Fibroblast of gingiva (primary cell): ENCODE measurements around the gene HRC.
"Not testable (repeated sequence)": the region's sequence is repeated elsewhere in the genome, so short reads cannot be mapped to it uniquely, and the experiment has no call there.

Experiments used
- DNase-seq: peaks from one replicate; pipeline ENCODE4 v3.0.0-alpha.2; 2011; ENCODE audit warnings: low read depth

HRC gene, protein sequence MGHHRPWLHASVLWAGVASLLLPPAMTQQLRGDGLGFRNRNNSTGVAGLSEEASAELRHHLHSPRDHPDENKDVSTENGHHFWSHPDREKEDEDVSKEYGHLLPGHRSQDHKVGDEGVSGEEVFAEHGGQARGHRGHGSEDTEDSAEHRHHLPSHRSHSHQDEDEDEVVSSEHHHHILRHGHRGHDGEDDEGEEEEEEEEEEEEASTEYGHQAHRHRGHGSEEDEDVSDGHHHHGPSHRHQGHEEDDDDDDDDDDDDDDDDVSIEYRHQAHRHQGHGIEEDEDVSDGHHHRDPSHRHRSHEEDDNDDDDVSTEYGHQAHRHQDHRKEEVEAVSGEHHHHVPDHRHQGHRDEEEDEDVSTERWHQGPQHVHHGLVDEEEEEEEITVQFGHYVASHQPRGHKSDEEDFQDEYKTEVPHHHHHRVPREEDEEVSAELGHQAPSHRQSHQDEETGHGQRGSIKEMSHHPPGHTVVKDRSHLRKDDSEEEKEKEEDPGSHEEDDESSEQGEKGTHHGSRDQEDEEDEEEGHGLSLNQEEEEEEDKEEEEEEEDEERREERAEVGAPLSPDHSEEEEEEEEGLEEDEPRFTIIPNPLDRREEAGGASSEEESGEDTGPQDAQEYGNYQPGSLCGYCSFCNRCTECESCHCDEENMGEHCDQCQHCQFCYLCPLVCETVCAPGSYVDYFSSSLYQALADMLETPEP

DNA sequence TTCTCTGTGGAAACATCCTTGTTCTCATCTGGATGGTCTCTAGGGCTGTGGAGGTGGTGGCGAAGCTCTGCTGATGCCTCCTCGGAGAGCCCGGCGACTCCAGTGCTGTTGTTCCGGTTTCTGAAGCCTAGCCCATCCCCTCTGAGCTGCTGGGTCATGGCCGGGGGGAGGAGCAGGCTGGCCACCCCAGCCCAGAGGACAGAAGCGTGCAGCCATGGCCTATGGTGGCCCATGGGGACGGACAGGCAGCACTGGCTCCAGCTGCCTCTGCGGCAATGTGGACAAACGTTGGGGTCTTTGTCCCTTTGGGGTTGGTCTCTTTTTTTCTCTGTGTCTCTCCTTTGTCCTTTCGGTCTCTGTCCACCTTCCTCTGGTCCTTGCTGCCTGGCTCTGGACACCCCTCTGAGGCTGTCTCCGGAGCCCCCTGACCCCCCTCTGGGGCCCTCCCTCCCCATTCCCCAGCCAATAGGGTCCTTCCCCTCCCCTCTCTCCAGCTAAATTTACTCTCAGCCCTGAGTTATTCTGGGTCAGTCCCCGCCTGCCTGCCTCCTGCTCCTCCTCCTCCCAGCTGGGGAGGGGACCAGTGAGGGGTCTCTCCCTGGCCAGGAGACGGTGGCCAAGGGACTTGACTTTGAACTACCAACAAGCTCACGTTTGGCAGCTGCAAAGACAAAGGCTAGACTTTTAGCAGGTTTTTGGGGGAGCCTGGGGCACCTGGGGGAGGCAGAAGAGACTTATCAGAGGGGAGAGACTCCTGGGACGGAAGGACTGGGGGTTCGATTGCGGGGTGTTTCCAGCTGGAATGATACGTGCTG is at the start of gene HRC:
TSS of gene HRC (minus strand) at position 392 of the 815 bp plus-strand sequence. CDS start at position 233, 159 bp downstream.
- DNase-seq = no peak

DNA sequence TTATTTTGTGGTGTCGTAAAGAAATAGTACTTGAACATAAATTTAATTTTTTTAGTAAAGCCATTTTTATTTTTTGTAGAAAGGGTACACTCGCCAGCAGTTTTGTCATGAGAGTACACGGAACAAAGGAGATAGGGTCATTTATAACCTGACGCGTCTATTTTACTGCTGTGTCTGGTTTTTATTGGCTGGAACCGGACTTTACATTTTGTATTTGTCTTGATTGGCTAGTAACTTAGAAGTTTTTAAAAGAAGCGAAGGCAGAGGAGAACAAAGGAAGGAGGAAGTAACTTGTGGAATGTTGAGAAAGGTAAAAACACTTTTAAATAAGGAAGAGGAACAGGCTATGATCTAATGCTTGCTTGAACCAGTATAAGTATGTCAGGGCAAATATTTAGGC is 45.8 kb upstream of the HRC start:
- DNase-seq = no peak

DNA sequence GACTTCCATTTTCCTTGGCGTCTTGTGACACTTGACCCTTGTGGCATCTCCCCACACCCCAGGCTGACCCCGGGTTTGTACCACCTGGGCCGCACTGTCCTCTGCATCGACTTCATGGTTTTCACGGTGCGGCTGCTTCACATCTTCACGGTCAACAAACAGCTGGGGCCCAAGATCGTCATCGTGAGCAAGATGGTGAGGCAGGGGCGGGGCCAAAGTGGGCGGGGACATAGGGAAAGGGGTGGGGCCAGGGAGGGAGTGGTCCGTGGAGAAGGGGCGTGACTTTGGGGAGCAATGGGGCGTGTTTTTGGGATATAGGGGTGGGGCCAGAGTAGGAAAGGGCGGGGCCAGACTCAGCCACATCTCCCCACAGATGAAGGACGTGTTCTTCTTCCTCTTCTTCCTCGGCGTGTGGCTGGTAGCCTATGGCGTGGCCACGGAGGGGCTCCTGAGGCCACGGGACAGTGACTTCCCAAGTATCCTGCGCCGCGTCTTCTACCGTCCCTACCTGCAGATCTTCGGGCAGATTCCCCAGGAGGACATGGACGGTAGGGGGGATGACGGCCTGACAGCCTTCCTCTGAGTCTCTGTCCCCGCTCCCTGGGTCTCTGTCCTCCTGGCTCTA is 45.2 kb upstream of the HRC start:
- no peak for DNase-seq

DNA sequence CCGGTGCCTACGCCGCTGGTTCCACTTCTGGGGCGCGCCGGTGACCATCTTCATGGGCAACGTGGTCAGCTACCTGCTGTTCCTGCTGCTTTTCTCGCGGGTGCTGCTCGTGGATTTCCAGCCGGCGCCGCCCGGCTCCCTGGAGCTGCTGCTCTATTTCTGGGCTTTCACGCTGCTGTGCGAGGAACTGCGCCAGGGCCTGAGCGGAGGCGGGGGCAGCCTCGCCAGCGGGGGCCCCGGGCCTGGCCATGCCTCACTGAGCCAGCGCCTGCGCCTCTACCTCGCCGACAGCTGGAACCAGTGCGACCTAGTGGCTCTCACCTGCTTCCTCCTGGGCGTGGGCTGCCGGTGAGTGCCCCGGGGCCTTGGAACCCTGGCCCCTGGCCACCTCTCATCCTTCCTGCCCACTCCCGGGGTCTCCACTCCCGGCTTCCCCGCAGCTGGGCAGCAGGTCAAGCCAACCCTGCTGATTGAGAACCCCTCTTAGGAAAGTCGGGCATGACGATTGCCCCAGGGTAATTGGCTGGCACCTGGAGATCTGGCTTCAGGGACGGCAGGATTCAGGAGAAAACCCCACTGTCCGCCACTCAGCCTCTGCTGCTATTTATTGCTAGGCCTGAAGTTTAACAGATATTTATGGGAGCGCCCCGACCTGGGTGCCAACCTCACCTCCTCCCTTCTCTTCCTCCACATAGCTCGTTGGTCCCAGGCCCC is 41.5 kb upstream of the HRC start:
- no peak for DNase-seq

DNA sequence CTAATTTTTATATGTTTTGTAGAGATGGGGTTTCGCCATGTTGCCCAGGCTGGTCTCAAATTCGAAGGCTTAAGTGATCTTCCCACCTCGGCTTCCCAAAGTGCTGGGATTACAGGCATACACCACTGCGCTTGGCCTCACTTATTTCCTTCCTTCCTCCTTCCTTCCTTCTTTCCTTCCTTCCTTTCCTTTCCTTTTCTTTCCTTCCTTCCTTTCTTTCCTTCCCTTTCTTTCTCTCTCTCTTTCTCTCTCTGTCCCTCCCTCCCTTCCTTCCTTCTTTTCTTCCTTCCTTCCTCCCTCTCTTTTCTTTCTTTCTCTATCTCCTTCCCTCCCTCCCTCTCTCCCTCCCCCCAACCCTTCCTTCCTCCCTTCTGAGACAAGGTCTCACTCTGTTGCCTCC is 39.2 kb upstream of the HRC start:
- no peak for DNase-seq

DNA sequence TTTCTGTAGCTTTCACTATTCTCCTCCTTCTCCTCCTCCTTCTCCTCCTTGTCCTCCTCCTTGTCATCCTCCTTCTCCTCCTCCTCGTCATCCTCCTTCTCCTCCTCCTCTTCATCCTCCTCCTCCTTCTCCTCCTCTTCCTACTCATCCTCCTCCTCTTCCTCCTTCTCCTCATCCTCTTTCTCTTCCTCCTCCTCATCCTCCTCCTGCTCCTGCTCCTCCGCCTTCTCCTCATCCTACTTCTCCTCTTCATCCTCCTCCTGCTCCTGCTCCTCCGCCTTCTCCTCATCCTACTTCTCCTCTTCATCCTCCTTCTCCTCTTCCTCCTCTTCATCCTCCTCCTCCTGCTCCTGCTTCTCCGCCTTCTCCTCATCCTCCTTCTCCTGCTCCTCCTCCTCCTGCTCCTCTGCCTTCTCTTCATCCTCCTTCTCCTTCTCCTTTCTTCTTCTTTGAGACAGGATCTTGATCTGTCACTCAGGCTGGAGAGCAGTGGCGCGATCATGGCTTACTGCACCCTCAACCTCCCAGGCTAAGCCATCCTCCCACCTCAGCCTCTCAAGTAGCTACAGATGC is 38.7 kb upstream of the HRC start:
- DNase-seq = no peak

DNA sequence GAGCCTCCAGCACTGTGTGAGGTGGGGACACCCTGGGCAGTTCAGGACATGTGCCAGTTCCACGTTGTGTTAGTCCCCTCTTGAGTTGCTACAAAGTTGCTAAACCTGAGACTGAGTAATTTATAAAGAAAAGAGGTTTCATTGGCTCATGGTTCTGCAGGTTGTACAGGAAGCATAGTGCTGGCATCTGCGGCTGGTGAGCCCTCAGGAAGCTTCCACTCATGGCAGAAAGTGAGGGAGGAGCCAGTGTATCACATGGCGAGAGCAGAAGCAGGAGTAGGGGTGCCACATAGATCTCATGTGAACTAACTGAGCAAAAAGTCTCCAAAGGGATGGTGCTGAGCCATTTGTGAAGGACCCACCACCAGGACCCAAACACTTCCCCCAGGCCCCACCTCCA is 35.6 kb upstream of the HRC start:
- DNase-seq = no peak

DNA sequence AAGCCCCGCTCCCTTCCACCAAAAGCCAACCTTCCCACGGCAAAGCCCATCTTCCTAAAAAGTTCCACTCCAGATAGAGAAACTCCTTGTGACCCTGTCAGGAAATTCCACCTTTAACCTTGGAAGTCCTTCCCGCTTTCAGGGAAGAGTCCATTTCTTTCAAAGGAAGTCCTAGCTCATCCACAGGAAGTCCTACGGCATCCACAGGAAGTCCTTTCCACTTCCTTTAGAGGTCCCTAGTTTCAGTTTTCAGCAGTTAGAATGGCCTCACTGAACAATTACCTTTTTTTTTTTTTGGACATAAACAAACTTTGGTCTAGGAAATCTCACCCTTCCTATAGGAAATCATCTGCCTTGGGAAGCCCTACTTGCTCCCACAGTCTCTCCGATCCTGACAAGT is 34.1 kb upstream of the HRC start:
- DNase-seq = no peak

DNA sequence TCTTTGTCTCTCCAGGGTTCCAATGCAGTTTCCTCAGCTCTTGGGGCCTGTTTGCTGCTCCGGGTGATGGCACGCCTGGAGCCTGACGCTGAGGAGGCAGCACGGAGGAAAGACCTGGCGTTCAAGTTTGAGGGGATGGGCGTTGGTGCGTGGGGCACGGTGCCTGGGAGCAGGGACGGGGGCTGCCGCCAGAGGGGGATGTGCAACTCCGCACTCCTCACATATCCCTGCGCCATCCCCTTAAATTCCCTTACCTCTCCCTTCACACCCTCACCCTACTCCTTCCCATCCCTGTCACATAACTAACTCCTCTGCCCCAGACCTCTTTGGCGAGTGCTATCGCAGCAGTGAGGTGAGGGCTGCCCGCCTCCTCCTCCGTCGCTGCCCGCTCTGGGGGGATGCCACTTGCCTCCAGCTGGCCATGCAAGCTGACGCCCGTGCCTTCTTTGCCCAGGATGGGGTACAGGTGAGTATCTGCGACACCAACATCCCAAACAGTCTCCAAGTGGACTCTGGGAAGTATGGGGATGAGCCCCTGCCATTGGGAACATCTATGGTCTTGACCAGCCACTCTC is 33.5 kb upstream of the HRC start:
- DNase-seq = no peak

DNA sequence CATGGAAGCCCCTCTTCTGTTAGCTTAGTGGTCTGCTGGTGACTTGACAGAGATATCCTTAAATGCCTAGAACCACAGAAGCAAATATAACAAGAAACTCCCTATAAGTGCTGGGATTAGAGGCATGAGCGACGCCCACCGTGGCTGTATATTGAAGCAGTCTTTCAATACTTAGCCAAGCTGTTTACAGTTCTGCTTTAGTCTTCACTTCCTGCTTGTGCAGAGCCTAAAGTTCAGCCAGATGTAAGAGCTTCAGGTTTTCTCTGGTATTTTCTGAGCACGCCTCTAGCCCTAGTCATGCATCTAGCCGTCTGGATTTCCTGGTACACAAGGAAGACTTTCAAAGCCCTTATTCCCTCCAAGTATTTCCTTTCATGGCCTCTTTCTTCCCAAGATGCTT is 30.9 kb upstream of the HRC start:
- no peak for DNase-seq

DNA sequence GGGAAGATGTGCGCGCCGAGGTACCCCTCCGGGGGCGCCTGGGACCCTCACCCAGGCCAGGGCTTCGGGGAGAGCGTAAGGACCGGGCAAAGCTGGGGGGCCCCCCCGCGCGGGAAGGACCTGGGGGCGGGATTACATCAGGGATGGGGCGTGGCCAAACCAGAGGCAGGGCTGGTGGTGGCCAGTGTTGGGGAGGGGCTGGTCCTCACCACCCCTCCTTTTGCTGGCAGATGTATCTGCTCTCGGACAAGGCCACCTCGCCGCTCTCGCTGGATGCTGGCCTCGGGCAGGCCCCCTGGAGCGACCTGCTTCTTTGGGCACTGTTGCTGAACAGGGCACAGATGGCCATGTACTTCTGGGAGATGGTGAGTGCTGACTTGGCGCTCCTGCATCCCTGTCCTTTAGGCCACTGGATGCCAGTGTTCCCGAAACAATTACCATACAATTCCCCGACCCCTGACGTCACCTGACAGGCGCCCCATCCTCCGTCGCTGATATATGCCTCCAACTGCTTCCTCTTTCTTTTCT is 27.7 kb upstream of the HRC start:
- no peak for DNase-seq

DNA sequence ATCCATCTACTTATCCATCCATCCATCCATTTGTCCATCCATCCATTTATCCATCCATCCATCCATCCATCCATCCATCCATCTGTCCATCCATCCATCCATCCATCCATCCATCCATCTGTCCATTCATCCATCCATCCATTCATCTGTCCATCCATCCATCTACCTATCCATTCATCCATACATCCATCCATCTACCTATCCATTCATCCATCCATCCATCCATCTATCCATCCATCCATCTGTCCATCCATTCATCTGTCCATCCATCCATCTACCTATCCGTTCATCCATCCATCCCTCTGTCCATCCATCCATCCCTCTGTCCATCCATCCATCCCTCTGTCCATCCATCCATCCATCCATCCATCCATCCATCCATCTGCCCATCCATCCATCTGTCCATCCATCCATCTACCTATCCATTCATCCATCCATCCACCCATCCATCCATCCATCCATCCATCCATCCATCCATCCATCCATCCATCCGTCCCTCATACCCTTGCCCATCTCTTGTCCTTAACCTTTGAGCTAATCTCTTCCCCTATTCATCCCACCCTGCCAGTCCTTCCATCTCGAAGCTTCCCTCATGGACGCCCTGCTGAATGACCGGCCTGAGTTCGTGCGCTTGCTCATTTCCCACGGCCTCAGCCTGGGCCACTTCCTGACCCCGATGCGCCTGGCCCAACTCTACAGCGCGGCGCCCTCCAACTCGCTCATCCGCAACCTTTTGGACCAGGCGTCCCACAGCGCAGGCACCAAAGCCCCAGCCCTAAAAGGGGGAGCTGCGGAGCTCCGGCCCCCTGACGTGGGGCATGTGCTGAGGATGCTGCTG is 27.0 kb upstream of the HRC start:
- DNase-seq = not testable (repeated sequence)

DNA sequence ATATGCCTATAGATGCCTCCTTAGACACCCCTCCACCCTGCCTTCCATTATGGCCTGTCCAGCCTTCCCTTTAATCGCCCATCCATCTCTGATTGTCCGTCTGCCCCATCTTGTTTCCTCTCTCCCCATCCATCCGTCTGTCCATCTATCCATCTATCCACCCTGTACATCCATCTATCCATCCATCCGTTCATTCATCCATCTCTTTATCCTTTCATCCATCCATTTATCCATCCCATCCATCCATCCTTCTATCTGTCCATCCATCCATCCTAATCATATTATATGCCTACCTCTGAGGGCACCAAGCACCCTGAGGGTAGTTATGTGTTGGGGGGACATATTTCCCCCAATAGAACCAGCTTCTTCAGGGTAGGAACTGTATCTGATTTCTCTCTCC is 25.5 kb upstream of the HRC start:
- no peak for DNase-seq

DNA sequence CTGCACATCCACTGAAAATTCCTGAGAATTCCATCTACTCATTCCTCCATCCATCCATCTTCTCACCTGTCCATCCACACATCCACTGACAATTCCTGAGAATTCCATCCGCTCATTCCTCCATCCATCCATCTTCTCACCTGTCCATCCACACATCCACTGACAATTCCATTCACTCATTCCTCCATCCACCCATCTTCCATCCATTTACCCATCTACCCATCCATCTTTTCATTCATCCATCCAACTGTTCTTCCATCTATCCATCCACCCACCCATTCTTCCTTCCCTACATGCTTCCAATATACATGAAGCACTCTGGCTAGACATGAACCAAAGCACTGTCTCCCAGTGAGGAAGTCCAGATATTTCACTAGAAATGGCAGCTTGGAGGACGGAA is 18.0 kb upstream of the HRC start:
- DNase-seq = no peak

DNA sequence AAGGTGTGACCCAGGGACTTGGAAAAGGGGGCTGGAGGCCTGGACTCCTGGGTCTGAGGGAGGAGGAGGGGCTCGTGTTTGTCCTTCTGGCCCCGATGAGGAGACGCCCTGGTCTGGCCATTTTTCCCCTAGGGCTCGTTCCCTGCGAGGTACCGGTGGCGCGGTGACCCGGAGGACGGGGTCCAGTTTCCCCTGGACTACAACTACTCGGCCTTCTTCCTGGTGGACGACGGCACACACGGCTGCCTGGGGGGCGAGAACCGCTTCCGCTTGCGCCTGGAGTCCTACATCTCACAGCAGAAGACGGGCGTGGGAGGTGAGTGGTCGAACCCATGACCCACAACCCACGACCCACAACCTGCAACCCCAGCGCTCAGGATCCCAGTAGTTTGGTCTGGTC is 13.2 kb upstream of the HRC start:
- no peak for DNase-seq

DNA sequence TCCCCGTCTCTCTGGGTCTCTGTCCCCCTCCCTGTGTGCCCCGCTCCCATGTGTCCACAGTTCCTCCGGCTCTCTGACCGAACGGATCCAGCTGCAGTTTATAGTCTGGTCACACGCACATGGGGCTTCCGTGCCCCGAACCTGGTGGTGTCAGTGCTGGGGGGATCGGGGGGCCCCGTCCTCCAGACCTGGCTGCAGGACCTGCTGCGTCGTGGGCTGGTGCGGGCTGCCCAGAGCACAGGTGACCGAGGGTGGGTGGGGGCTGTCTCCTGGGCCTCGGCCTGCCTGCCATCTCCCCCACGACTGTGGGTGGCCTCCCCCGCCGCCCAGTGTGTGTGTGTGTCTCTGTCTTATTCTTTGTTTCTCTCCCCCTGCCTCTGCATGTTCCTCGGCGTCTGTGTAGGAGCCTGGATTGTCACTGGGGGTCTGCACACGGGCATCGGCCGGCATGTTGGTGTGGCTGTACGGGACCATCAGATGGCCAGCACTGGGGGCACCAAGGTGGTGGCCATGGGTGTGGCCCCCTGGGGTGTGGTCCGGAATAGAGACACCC is 12.7 kb upstream of the HRC start:
- no peak for DNase-seq

DNA sequence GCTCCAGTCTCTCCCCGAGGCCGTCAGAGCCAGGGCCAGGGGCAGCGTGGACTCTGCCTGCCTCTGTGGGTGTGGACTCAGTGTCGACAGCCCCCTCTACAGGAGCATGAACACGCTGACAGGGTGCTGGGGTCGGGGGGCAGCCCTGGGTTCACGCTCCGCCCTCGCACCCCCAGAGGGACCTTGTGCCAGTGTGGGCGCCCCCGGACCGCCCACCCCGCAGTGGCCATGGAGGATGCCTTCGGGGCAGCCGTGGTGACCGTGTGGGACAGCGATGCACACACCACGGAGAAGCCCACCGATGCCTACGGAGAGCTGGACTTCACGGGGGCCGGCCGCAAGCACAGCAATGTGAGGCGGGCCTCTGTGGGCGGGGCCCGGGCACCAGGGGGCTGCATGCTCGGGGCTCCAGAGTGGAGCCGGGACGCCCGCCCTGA is 10.7 kb upstream of the HRC start:
- no peak for DNase-seq

DNA sequence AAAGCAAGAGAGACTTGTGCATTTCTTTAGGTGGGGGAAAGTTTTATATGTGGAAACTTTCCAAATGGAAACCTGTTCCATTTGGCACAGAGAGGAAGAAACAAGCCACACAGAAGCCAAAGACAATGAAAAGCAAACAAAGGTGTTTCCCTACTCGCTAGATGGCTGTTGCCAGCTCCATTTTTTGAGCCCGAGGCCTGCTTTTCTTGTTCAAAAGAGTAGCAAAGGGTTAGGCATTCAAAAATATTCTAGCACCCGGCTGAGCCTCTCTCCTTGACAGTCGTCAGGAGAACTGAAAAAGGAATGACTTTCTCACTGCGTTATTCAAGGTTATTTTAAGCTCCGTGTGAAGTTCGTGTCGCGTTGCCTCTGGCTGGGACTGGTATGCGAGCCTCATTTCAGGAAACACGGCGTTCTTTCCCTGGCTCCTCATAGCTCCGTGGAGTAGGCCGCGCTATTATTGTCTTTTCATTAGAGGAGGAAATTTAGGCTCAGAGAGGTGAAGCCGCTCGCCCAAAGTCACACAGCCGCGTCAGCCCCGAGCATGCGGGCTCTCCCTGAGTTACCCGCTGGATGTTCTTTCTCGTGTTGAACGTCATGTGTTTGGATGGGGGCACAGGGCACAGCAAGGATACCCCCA is 10.0 kb upstream of the HRC start:
- no peak for DNase-seq

DNA sequence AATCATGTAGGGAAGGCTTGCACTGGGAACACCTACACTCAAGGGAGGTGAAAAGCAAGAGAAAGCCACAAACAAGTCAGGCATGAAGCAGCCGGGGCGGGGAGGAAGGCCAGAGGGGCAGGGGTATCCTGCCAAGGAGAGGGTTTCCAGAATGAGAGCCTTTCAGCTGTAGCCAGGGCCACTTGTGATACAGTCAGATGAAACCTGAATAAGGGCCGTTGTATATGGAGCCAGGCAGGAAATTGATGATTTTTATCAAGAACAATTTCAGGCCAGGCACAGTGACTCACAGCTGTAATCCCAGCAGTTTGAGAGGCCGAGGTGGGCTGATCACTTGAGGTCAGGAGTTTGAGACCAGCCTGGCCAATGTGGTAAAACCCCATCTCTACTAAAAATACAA is 6.8 kb upstream of the HRC start:
- no peak for DNase-seq
